AG04449 (cell line): ENCODE data around the gene TBL1X.

Source experiments
- CTCF ChIA-PET: fragments of 350-600 bp; formaldehyde crosslinking; extraction: SDS; loops from one replicate; lab custom pipeline; 2021; ENCODE audit warnings: antibody characterized with exemption; lab: Yijun Ruan, JAX
- POLR2A ChIA-PET: fragments of 400-600, 350-600 bp; formaldehyde crosslinking; extraction: SDS; loops from one replicate; lab custom pipeline; 2020; ENCODE audit warnings: antibody characterized with exemption, inconsistent platforms; lab: Yijun Ruan, JAX
- DNase-seq: peaks from one replicate; pipeline ENCODE4 v3.0.0-alpha.2; 2010; ENCODE audit warnings: low read depth, low spot score
- H3K4me3 ChIP-seq: 2 replicates; pipeline ENCODE4 v1.5.1; 2011; ENCODE audit warnings: low read depth, mild to moderate bottlenecking, control low read depth, low read length
- TF ChIP-seq, protein P1 (sequence below): IDR thresholded peaks from one replicate; pipeline ENCODE4 v1.5.1; 2011; ENCODE audit warnings: mild to moderate bottlenecking, moderate library complexity, low read length, control low read depth, inconsistent platforms; ENCODE audit not compliant: insufficient read depth; ENCODE audit errors: missing control alignments

TBL1X gene

DNA sequence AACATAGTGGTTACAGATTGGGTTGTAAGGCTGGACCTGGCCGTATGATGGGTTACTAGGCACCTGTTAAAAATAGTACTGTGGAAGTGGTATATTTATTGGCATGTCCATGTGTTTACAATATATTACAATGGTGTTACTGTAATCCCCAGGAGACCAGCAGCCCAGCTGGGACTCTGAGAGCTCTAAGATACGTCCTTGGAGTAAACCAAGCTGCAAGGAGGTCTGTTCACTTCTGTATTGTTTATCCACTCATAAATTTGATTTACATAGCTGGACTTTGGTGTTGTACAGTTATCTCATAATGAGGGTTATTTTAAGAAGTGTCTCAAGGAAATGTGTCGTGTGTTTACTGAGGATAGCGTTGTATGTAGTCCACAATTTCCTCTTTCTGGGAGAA, 93.8 kb downstream of the TBL1X start:
- ChIA-PET POLR2A (no interaction called here), CTCF (interaction anchor here (1.2 kb wide), 1 partner anchor 9 kb away, joined by 3 read pairs; no protein-coding TSS in a partner anchor)
- TF ChIP-seq, protein P1, sequence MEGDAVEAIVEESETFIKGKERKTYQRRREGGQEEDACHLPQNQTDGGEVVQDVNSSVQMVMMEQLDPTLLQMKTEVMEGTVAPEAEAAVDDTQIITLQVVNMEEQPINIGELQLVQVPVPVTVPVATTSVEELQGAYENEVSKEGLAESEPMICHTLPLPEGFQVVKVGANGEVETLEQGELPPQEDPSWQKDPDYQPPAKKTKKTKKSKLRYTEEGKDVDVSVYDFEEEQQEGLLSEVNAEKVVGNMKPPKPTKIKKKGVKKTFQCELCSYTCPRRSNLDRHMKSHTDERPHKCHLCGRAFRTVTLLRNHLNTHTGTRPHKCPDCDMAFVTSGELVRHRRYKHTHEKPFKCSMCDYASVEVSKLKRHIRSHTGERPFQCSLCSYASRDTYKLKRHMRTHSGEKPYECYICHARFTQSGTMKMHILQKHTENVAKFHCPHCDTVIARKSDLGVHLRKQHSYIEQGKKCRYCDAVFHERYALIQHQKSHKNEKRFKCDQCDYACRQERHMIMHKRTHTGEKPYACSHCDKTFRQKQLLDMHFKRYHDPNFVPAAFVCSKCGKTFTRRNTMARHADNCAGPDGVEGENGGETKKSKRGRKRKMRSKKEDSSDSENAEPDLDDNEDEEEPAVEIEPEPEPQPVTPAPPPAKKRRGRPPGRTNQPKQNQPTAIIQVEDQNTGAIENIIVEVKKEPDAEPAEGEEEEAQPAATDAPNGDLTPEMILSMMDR, result no peak
- no peak overlapping the region for H3K4me3 ChIP-seq
- no peak for DNase-seq

DNA sequence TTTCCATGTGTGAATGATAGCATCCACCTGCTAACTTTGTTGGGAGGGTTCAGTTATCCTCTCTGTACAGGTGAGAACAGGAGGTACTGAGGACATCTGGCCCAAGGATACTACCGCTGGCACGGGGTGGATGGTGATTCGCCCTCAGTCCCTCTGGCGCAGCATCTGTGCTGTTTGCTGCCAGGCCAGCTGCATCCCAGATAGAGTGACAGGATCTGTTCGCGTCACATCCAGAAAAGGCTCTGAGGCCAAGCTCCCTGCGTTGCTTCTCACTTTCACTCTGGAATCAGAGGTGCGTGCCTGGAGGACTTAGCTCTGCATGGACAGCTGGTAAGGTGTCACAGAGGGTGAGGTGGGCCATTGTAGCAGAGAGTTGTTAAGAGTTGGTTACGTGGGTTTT, 95.4 kb downstream of the TBL1X start:
- ChIA-PET POLR2A (no interaction called here), CTCF (no interaction called here)
- H3K4me3 ChIP-seq, result no peak overlapping the region
- no peak for DNase-seq
- TF ChIP-seq, protein P1, result no peak

GRCh38 chrX:9561199-9561598, 96.3 kb downstream of the TBL1X start:
- TF ChIP-seq, protein P1, result no peak
- POLR2A ChIA-PET, result no interaction called here
- CTCF ChIA-PET, result no interaction called here

GRCh38 chrX:9562851-9563250, 98.0 kb downstream of the TBL1X start:
- DNase-seq, result peak; percentile 77
- ChIA-PET CTCF (no interaction called here), POLR2A (interaction anchor here (0.6 kb wide), 1 partner anchor 227 kb away, joined by 3 read pairs; no protein-coding TSS in a partner anchor)
- TF ChIP-seq, protein P1, result no peak
- no peak overlapping the region for H3K4me3 ChIP-seq

More at GRCh38 chrX:9561199-9561598, 96.3 kb downstream of the TBL1X start:
- no peak for DNase-seq
- no peak overlapping the region for H3K4me3 ChIP-seq

- peak; percentile 45 for DNase-seq
- ChIA-PET POLR2A (interaction anchor here (0.6 kb wide), 1 partner anchor 747 kb away, joined by 4 read pairs; no protein-coding TSS in a partner anchor), CTCF (interaction anchor here (1.1 kb wide), 1 partner anchor 31 kb away, joined by 3 read pairs; no protein-coding TSS in a partner anchor)
- H3K4me3 ChIP-seq, result no peak overlapping the region
- TF ChIP-seq, protein P1, result no peak
Observed at GRCh38 chrX:9566150-9566621, 101.3 kb downstream of the TBL1X start.

DNA sequence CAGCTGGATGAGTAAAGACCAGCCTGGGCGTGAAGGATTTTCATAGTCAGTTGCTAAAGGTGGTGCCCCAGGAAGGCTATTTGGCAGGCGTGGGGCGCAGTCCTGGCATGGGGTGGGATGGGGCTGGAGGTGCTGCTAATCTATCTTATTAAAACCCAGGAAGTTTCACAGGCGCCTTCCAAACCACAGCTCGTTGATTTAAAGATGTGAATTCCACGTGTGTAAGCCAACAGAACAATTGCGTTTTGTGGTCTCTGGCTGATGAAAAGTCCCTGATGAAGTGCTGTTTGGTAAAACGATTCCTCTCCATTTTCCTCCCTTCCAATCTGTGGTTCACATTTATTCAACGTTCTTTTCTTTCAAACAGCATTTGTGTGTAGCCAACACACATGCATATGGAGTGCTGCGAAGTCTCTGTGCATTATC, 105.0 kb downstream of the TBL1X start:
- no peak for DNase-seq
- CTCF ChIA-PET, result no interaction called here
- TF ChIP-seq, protein P1, result no peak
- H3K4me3 ChIP-seq, result no peak overlapping the region
- POLR2A ChIA-PET, result no interaction called here
